ENCODE data around the gene CCDC12.
A peak's percentile ranks its signal among the peaks of the same experiment; 100 is the strongest.
"Not testable (repeated sequence)": the region's sequence is repeated elsewhere in the genome, so short reads cannot be mapped to it uniquely, and the experiment has no call there.

Gene CCDC12

GRCh38 chr3:46922871-46923558 is 53.5 kb downstream of the CCDC12 start:
- no peak for DNase-seq (ENCODE audit: low spot score)

GRCh38 chr3:46922426-46922825 is 54.1 kb downstream of the CCDC12 start:
- no peak for DNase-seq (ENCODE audit: low spot score)

- DNase-seq (ENCODE audit: low spot score): no peak
These were observed 54.7 kb downstream of the CCDC12 start for GRCh38 chr3:46921871-46922271.

DNA sequence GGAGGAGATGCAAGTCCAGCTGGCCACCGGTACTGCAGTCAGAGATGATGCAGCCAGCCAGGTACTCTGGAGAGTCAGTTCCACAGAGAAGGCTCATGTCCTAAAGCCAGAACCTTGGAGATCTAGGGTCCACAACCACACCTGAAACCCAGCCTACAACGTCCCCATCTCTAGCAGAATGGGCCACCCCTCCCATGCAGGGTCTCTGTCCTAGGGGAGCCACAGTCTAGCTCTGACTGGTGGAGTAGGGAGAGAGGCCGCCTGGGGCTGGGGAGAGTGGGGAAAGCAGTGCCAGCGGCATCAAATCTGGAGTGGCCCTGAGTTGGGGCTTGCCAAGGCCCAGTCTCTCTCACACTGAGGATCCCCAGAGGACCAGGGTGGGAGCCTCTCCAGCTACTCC is 55.5 kb downstream of the CCDC12 start:
- no peak for DNase-seq (ENCODE audit: low spot score)

- no peak for DNase-seq (ENCODE audit: low spot score)
These were observed 57.9 kb downstream of the CCDC12 start for GRCh38 chr3:46918634-46919033.

DNA sequence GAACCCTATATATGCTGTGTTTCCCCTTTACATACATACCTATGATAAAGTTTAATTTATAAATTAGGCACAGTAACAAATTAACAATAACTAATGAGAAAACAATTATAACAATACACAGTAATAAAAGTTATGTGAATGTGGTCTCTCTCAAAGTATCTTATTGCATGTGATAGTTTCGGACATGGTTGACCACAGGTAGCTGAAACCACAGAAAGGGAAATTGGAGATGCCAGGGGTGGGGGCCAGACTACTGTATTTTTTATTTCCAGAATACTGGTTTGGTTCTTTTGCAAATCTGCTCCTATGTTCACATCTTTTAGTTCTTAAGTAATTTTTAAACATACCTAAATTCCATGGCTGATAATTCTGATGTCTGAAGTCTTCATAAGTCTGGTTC is 58.3 kb downstream of the CCDC12 start:
- no peak for DNase-seq (ENCODE audit: low spot score)

- no peak for DNase-seq (ENCODE audit: low spot score)
These were observed 59.3 kb downstream of the CCDC12 start for GRCh38 chr3:46917257-46917656.

- no peak for DNase-seq (ENCODE audit: low spot score)
These were observed 59.7 kb downstream of the CCDC12 start for GRCh38 chr3:46916799-46917198.

DNA sequence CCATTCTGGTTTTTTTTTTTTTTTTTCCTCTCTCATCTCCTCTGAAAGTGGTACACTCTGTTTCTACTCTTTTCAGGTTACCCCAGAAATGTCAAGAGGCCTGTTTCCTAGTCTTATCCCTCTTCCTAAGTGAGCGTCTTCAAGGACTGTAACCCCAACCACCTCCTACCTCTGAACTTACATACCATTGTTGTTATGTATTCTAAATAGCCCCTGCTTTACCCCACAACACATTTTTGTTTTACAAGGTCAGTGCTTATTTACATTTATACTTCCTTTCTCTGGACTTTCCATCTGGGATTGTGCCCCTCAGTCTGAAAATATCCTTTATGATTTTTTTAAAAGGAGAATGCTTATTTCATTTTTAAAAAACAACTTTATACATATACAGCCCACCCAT is 60.3 kb downstream of the CCDC12 start:
- no peak for DNase-seq (ENCODE audit: low spot score)

GRCh38 chr3:46915297-46915822 is 61.2 kb downstream of the CCDC12 start:
- no peak for DNase-seq (ENCODE audit: low spot score)

DNA sequence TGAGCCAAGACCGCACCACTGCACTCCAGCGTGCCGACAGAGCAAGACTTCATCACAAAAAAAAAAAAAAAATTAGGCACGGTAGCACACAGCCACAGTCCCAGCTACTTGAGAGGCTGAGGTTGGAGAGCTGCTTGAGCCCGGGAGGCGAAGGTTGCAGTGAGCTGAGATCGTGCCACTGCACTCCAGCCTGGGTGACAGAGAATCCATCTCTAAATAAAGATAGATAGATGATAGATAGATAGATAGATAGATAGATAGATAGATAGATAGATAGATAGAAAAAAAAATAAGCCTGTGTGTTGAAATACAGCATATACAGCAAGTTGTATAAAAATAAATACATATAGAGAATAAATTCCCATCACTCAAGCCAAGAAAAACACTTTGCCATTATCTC is 61.7 kb downstream of the CCDC12 start:
- DNase-seq (ENCODE audit: low spot score): no peak

DNA sequence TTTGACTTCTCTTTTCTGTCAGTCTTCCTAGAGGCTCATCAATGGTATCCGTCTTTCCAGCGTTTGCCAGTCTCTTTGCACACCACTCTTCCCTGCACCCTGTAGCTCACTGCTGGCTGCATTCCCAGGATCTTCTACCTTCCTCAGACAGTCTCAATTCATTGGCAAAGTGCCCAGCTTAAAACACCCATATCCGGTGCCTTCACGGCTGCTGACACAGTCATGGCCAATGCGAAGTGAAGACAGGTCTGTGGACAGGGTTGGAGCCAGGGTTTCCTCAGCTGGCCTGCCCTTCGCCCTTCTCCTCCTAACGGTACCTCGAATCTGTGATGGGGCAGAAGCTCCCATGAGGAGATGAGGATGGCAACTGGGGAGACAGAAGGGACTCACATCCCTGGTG is 62.9 kb downstream of the CCDC12 start:
- peak; percentile 20 for DNase-seq (ENCODE audit: low spot score)

DNA sequence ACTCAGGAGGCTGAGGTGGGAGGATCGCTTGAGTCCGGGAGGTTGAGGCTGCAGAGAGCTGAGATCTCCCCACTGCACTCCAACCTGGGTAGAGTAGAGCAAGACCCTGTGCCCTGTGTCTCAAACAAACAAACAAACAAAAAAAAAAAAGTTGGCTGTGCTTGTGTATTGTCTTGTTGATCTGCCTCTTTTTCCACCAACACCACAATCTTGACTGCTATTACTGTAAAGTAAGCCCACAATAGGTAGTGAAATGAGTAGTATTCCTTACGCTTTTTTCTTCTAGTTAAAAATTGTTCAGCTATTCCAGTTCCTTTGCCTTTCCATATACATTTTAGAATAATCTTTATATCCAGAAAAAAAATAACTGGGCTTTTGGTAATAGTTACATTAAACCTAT is 63.6 kb downstream of the CCDC12 start:
- no peak for DNase-seq (ENCODE audit: low spot score)

DNA sequence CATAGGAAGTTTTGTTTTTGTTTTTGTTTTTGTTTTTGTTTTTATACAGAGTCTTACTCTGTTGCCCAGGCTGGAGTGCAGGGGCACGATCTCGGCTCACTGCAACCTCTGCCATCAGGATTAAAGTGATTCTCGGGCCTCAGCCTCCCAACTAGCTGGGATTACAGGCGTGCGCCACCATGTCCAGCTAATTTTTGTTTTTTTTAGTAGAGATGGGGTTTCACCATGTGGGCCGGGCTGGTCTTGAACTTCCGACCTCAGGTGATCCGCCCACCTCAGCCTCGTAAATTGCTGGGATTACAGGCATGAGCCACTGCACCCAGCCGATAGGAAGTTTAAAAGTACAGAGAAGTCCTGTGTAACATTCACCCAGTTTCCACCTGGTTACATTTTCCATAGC is 65.6 kb downstream of the CCDC12 start:
- not testable (repeated sequence) for DNase-seq (ENCODE audit: low spot score)

- DNase-seq (ENCODE audit: low spot score): no peak
These were observed 66.3 kb downstream of the CCDC12 start for GRCh38 chr3:46910166-46910760.

GRCh38 chr3:46909535-46910161 is 66.9 kb downstream of the CCDC12 start:
- DNase-seq (ENCODE audit: low spot score): peak; percentile 81

DNA sequence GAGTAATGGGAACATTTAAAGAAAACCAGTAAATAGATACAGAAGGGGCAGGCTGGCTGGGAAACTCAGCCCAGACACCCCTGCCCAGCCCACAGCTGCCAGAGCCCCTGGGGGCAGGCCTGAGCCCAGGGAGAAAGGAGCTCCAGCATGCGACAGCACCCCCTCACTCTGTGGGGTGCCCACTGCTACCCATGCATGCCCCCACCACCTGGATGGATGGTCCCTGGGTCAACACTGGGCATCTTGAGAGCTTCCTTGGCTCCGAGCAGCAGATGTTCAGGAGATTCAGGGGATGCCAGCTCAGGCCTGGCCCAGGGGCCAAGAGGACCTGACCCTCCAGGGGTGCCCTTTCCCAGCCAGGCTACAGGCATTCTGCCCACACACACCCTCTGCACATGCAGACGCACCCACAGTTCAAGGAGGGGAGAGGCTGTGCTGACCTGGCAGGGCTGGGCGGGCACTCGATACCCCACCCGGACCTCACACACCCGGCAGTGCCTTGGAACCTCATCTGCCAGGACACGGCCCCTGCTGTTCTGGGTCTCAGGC is 67.5 kb downstream of the CCDC12 start:
- DNase-seq (ENCODE audit: low spot score): no peak

DNA sequence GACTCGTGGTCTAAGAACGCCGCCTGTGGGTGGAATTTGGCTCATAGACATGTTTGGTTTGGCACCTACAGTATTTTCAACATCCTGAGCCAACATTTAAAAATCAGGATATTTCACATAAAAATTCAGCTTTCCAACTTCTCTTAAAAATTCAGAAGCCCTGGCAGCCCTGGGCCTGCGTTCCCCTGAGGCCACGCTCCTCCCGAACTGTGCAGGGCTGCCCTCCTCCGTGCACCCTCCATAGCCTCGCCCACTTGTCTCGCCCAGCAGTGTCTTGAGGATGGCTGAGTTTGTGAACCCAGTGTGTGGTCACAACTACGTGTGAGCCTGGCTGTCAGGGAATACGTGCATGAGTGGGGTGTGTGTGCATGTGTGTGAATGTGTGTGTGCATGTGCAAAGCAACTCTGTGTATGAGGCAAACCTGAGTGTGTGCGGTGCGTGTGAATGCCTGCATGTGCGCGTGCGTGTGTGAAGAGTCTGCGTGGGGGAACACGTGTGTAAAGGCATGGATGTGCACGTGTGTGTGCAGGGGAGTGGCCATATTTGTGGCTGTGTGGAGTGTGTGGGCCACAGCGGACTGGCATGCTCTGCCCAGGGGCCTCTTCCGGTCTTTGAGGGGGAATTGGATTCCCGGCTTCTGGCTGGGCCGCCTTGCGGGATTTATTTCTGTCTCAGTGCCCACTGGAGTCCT is 68.1 kb downstream of the CCDC12 start:
- DNase-seq (ENCODE audit: low spot score): no peak

DNA sequence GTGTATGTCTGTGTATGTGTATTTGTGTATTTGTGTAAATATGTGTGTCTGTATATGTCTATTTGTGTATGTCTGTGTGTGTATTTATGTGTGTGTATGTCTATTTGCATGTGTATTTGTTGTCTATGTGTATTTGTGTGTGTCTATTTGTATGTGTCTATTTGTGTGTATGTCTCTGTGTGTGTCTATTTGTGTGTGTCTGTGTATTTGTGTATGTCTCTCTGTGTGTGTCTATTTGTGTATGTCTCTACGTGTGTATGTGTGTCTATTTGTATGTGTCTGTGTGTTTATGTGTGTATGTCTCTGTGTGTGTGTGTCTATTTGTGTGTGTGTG is 68.6 kb downstream of the CCDC12 start:
- no peak for DNase-seq (ENCODE audit: low spot score)

- no peak for DNase-seq (ENCODE audit: low spot score)
These were observed 69.3 kb downstream of the CCDC12 start for GRCh38 chr3:46907271-46907670.

- DNase-seq (ENCODE audit: low spot score): no peak
These were observed 70.0 kb downstream of the CCDC12 start for GRCh38 chr3:46906471-46907058.
